GM12878 (cell line): ENCODE data around the gene CD209. TPM values are rescaled to one million over a fixed set of nuclear protein-coding genes. Genes with fewer than 3 reads are reported as not detected.
A peak's percentile ranks its signal among the peaks of the same experiment; 100 is the strongest.

Source experiments
- BCL11A ChIP-seq: IDR thresholded peaks from 2 replicates; pipeline ENCODE4 v1.6.1; 2011; ENCODE audit warnings: low read depth, low read length
- BRCA1 ChIP-seq: IDR thresholded peaks from 2 replicates; pipeline ENCODE4 v1.6.1; 2011; ENCODE audit warnings: low read depth, low read length, improper control_type of control experiment
- CBX3 ChIP-seq: fragments of 200-600 bp; sonication (generic); IDR thresholded peaks from 2 replicates; pipeline ENCODE4 v1.6.1; 2016; ENCODE audit warnings: low read depth, borderline replicate concordance
- CHD1 ChIP-seq: IDR thresholded peaks from 2 replicates; pipeline ENCODE4 v1.6.1; 2012; ENCODE audit warnings: low read depth, low read length, improper control_type of control experiment
- E4F1 ChIP-seq: fragments of 450-650 bp; IDR thresholded peaks from 2 replicates; pipeline ENCODE4 v1.6.1; 2018; ENCODE audit warnings: borderline replicate concordance, mild to moderate bottlenecking; ENCODE audit not compliant: partially characterized antibody
- ETV6 ChIP-seq, 2 experiments: fragments of 450-650 bp in 1 of 2; IDR thresholded peaks in 1 of 2; conservative IDR thresholded peaks in 1 of 2; 2 replicates each; pipeline ENCODE4 v1.6.1; 2014; ENCODE audit warnings: antibody characterized with exemption in 1 of 2, borderline replicate concordance in 1 of 2, low read depth in 1 of 2, mild to moderate bottlenecking in 1 of 2, moderate library complexity in 1 of 2
- EZH2 ChIP-seq: IDR thresholded peaks from 2 replicates; pipeline ENCODE4 v1.6.1; 2012; ENCODE audit warnings: low read depth, mild to moderate bottlenecking, control low read depth, inconsistent platforms, low read length, borderline replicate concordance; ENCODE audit not compliant: control insufficient read depth
- GATAD2B ChIP-seq: fragments of 450-650 bp; conservative IDR thresholded peaks from 2 replicates; pipeline ENCODE4 v1.6.1; 2017; ENCODE audit warnings: low read depth, mild to moderate bottlenecking, moderate library complexity
- IRF4 ChIP-seq: IDR thresholded peaks from 2 replicates; pipeline ENCODE4 v1.6.1; 2011; ENCODE audit warnings: low read depth, low read length
- MEF2A ChIP-seq: IDR thresholded peaks from 2 replicates; pipeline ENCODE4 v1.6.1; 2011; ENCODE audit warnings: low read depth, mild to moderate bottlenecking, low read length, moderate library complexity; ENCODE audit not compliant: insufficient read depth
- MYC ChIP-seq: IDR thresholded peaks from 2 replicates; pipeline ENCODE4 v1.6.1; 2011; ENCODE audit warnings: mild to moderate bottlenecking, low read length, moderate library complexity, inconsistent platforms; ENCODE audit not compliant: insufficient read depth, insufficient replicate concordance, insufficient read length, severe bottlenecking
- NFIC ChIP-seq: IDR thresholded peaks from 2 replicates; pipeline ENCODE4 v1.6.1; 2012; ENCODE audit warnings: low read depth, mild to moderate bottlenecking, inconsistent platforms, low read length, moderate library complexity
- NFXL1 ChIP-seq: fragments of 450-650 bp; IDR thresholded peaks from 2 replicates; pipeline ENCODE4 v1.6.1; 2017; ENCODE audit warnings: antibody characterized with exemption, mild to moderate bottlenecking, borderline replicate concordance
- PAX5 ChIP-seq: IDR thresholded peaks from 2 replicates; pipeline ENCODE4 v1.6.1; 2011; ENCODE audit warnings: low read depth, low read length, borderline replicate concordance
- PBX3 ChIP-seq: IDR thresholded peaks from 2 replicates; pipeline ENCODE4 v1.6.1; 2011; ENCODE audit warnings: mild to moderate bottlenecking, low read depth, low read length, moderate library complexity; ENCODE audit not compliant: insufficient replicate concordance
- POU2F2 ChIP-seq: IDR thresholded peaks from 3 replicates; pipeline ENCODE4 v1.6.1; 2011; ENCODE audit warnings: low read depth, mild to moderate bottlenecking, low read length, borderline replicate concordance
- RAD21 ChIP-seq: IDR thresholded peaks from 2 replicates; pipeline ENCODE4 v1.6.1; 2011; ENCODE audit warnings: mild to moderate bottlenecking, low read depth, low read length, moderate library complexity; ENCODE audit not compliant: insufficient read depth
- RUNX3 ChIP-seq: IDR thresholded peaks from 2 replicates; pipeline ENCODE4 v1.6.1; 2012; ENCODE audit warnings: low read length, inconsistent platforms
- SUPT20H ChIP-seq: IDR thresholded peaks from 2 replicates; pipeline ENCODE4 v1.6.1; 2011; ENCODE audit warnings: low read depth, mild to moderate bottlenecking, low read length, moderate library complexity, borderline replicate concordance; ENCODE audit not compliant: control insufficient read depth
- TAF1 ChIP-seq: IDR thresholded peaks from 2 replicates; pipeline ENCODE4 v1.6.1; 2011; ENCODE audit warnings: mild to moderate bottlenecking, low read depth, low read length, borderline replicate concordance
- ZBTB4 ChIP-seq: fragments of 450-650 bp; formaldehyde crosslinking; IDR thresholded peaks from 2 replicates; pipeline ENCODE4 v1.4.0; 2022; ENCODE audit warnings: mild to moderate bottlenecking, moderate library complexity
- ZNF24 ChIP-seq: fragments of 450-650 bp; IDR thresholded peaks from 2 replicates; pipeline ENCODE4 v1.6.1; 2017; ENCODE audit warnings: antibody characterized with exemption, mild to moderate bottlenecking
- ZSCAN29 ChIP-seq: fragments of 450-650 bp; IDR thresholded peaks from 2 replicates; pipeline ENCODE4 v1.6.1; 2017; ENCODE audit warnings: mild to moderate bottlenecking, moderate library complexity
- polyA plus RNA-seq, 11 experiments: library from polyadenylated mRNA; depleted of rRNA in 4 of 11; unstranded in 6 of 11; stranded (reverse) in 5 of 11; fragments of >200 nt; fragmentation: Nextera tagmentation in 4 of 11; fragmentation: Illumina TruSeq in 1 of 11; extraction: Ambion mirVana in 4 of 11; extraction: Trizol in 1 of 11; gene quantifications; 1 replicate in 1 of 11; 2 replicates in 10 of 11; pipeline versions ENCODE4 v1.2.1 to v1.2.3, GENCODE V29; 2011 to 2016; ENCODE audit warnings: inconsistent platforms in 2 of 11, missing spikeins in 2 of 11, low read depth in 1 of 11
- total RNA-seq, 4 experiments: library from RNA; depleted of rRNA in 3 of 4; stranded (reverse); fragments of >200 nt in 3 of 4; fragmentation: Illumina TruSeq in 1 of 4; extraction: Trizol in 1 of 4; gene quantifications; 2 replicates each; pipeline versions ENCODE4 v1.2.1 to v1.2.3, GENCODE V29; 2013 to 2021

The CD209 gene
- total and polyA plus RNA-seq, 10 of the 15 experiments (the other 5 are each of a cell fraction or from before 2014, with no cell fraction given): 0.04 to 0.21 (median 0.10) TPM; not detected in 3

GRCh38 chr19:7705387-7706187 lies 41.7 kb downstream of the CD209 start (continued):
- TF ChIP-seq SUPT20H (no peak), ZNF24 (peak; percentile 64; the same call in 1 of the 2 replicates), ZBTB4 (CRISPR knock-in tag) (no peak), MYC (no peak), RAD21 (peak; percentile 52), NFXL1 (no peak), GATAD2B (peak; percentile 95), IRF4 (peak; percentile 71), TAF1 (peak; percentile 47; the same call in 1 of the 2 replicates), BRCA1 (no peak), ETV6 (conservative IDR thresholded peaks at IDR 0.05 in 1 of 2, IDR thresholded peaks at IDR 0.05 in 1 of 2; ENCODE audit: borderline replicate concordance in 1 of 2, low read depth in 1 of 2) (peak in 1 of 2 experiments; percentile 80; a peak in 2 of 4 replicates), PBX3 (no peak), CBX3 (no peak), EZH2 (no peak), RUNX3 (peak; percentile 98), E4F1 (no peak), POU2F2 (peak; percentile 93), PAX5 (peak; percentile 88), NFIC (peak; percentile 98), MEF2A (peak; percentile 96), CHD1 (no peak), BCL11A (peak; percentile 95), ZSCAN29 (peak; percentile 46; the same call in 1 of the 2 replicates)
